HL-60 (cell line): ENCODE results near the gene RAB11FIP3.

Experiments
- DNase-seq, 2 experiments: peaks; one replicate each; pipeline ENCODE4 v3.0.0-alpha.2; 2010 to 2020; ENCODE audit warnings: low read depth in 1 of 2, low spot score in 1 of 2
- H3K27ac ChIP-seq: fragments of 250-450 bp; sonication (Bioruptor Pico); replicated peaks from 2 replicates; pipeline ENCODE4 v1.5.1; 2020; ENCODE audit warnings: mild to moderate bottlenecking, moderate library complexity
- H3K27me3 ChIP-seq: fragments of 250-450 bp; sonication (Bioruptor Pico); 2 replicates; pipeline ENCODE4 v1.5.1; 2021; ENCODE audit warnings: mild to moderate bottlenecking, moderate library complexity; ENCODE audit not compliant: insufficient read depth, poor library complexity, severe bottlenecking
- H3K4me3 ChIP-seq: replicated peaks from 2 replicates; pipeline ENCODE4 v1.5.1; 2011; ENCODE audit warnings: mild to moderate bottlenecking, control low read depth, low read length; ENCODE audit not compliant: insufficient read depth
- GABPA ChIP-seq: IDR thresholded peaks from 2 replicates; pipeline ENCODE4 v1.6.1; 2012; ENCODE audit warnings: low read depth
- POLR2AphosphoS5 ChIP-seq: IDR thresholded peaks from 2 replicates; pipeline ENCODE4 v1.6.1; 2012; ENCODE audit warnings: low read depth
- SPI1 ChIP-seq: IDR thresholded peaks from 2 replicates; pipeline ENCODE4 v1.6.1; 2012; ENCODE audit warnings: low read depth, mild to moderate bottlenecking, borderline replicate concordance
- TF ChIP-seq, protein P1 (sequence below): IDR thresholded peaks from one replicate; pipeline ENCODE4 v1.5.1; 2011; ENCODE audit warnings: low read length, control low read depth, inconsistent platforms; ENCODE audit not compliant: insufficient read depth
- TF ChIP-seq, protein P2 (sequence below): IDR thresholded peaks from 2 replicates; pipeline ENCODE4 v1.6.1; 2012; ENCODE audit warnings: low read depth; ENCODE audit not compliant: insufficient replicate concordance

Gene RAB11FIP3

DNA sequence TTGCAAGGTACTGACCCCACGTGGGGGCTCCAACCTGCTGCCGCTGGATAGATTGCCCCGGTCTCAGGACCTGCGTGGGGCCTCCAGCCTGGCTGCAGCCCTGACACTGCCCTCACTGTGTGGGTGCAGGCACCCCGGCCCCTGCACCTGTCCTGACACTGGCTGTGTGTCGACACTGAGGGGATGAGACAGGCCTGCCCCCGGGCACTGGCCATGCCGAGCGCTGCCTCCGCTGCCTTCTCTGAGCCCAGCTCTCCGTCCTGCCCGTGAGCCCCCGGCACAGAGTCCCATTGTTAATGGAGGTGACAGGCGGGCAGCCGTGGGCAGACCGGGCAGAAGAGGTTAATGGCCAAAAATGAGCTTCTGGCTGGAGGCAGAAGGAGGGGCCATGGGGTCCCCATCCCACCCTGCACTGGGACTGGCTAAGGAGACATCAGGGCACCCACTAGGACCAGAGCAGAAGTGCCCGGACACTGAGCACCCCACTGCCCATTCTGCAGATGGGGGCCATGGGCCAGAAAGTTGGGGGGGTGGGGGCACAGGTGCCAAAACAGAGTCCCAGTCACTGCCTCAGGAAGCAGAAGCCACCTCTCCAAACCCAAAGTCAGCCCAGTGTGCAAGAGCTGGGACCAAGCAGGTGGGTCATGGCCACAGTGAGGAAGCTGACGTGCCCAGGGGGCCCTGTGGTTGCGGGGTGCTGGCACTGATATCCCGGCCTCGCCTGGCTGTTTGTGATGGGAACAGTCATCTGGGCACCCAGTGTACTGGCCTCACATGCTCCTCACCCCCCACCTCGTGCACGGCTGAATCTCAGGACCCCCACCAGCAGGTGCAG is 132.2 kb downstream of the RAB11FIP3 start:
- Histone ChIP-seq H3K4me3 (no peak overlapping the region), H3K27ac (no peak overlapping the region; the same call in 1 of the 2 replicates), H3K27me3 (peaks cover 22% of the 10 kb centered on the region)
- TF ChIP-seq GABPA = no peak
- TF ChIP-seq, protein P1, sequence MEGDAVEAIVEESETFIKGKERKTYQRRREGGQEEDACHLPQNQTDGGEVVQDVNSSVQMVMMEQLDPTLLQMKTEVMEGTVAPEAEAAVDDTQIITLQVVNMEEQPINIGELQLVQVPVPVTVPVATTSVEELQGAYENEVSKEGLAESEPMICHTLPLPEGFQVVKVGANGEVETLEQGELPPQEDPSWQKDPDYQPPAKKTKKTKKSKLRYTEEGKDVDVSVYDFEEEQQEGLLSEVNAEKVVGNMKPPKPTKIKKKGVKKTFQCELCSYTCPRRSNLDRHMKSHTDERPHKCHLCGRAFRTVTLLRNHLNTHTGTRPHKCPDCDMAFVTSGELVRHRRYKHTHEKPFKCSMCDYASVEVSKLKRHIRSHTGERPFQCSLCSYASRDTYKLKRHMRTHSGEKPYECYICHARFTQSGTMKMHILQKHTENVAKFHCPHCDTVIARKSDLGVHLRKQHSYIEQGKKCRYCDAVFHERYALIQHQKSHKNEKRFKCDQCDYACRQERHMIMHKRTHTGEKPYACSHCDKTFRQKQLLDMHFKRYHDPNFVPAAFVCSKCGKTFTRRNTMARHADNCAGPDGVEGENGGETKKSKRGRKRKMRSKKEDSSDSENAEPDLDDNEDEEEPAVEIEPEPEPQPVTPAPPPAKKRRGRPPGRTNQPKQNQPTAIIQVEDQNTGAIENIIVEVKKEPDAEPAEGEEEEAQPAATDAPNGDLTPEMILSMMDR = no peak
- TF ChIP-seq, protein P2, sequence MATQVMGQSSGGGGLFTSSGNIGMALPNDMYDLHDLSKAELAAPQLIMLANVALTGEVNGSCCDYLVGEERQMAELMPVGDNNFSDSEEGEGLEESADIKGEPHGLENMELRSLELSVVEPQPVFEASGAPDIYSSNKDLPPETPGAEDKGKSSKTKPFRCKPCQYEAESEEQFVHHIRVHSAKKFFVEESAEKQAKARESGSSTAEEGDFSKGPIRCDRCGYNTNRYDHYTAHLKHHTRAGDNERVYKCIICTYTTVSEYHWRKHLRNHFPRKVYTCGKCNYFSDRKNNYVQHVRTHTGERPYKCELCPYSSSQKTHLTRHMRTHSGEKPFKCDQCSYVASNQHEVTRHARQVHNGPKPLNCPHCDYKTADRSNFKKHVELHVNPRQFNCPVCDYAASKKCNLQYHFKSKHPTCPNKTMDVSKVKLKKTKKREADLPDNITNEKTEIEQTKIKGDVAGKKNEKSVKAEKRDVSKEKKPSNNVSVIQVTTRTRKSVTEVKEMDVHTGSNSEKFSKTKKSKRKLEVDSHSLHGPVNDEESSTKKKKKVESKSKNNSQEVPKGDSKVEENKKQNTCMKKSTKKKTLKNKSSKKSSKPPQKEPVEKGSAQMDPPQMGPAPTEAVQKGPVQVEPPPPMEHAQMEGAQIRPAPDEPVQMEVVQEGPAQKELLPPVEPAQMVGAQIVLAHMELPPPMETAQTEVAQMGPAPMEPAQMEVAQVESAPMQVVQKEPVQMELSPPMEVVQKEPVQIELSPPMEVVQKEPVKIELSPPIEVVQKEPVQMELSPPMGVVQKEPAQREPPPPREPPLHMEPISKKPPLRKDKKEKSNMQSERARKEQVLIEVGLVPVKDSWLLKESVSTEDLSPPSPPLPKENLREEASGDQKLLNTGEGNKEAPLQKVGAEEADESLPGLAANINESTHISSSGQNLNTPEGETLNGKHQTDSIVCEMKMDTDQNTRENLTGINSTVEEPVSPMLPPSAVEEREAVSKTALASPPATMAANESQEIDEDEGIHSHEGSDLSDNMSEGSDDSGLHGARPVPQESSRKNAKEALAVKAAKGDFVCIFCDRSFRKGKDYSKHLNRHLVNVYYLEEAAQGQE = no peak
- no peak for TF ChIP-seq SPI1
- no peak for TF ChIP-seq POLR2AphosphoS5
- peak in 1 of 2 experiments; percentile 25 for DNase-seq

DNA sequence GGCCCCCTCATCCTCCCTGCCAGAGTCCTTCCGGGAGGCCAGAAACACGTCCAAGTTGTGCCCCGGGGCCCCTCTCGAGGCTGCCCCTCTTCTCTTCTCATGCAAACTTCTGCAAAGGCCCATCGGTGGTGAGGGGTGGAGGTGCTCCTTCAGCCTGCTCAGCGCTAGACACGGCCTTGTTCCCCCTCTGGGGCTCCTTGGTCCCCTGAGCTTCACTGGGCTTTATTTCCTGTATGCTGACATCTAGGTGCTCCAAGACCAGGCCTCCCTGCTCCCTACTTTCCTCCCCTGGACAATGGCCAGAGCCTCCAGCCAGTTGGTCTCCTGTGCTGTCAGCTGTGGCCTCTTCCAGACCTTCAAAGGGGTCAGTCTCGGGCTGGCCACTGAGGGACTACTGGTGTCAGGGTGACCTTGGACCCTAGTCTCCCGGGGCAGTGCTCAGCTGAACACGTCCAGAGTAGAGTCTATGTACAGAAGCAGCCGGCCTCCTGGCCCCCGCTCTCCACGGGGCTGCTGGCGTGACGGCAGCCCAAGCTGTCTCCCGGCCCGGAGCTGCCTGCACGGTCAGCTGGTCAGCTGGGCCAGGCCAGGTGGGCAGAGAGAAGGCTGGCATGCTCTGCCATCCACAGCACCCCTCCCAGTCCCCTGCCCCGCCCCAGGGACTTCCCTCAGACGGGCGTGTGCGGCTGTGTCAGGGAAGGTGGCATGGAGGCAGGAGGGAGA is 133.0 kb downstream of the RAB11FIP3 start:
- Histone ChIP-seq H3K27ac (no peak overlapping the region; the same call in 1 of the 2 replicates), H3K4me3 (no peak overlapping the region), H3K27me3 (peaks cover 22% of the 10 kb centered on the region)
- peak in 1 of 2 experiments; percentile 40 for DNase-seq
- no peak for TF ChIP-seq SPI1
- TF ChIP-seq, protein P1 = no peak
- TF ChIP-seq POLR2AphosphoS5 = no peak
- no peak for TF ChIP-seq GABPA
- TF ChIP-seq, protein P2 = no peak

DNA sequence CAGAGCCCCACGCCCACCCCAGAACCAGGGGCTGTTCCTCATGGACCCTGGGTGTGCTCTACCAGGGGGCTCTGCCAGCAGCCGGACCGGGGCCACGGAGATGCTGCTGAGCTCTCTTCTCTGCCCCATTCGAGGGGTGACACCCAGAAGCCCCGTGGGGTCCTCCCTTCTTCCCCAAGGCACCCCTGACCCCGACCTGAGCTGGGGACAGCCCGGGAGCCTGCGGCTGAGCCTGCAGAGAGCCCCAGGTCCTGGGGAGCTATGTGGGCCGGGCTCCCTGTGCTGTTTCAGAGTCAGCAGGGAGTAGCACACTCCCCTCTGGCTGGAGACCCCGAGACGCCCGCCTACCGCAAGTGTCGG is 133.6 kb downstream of the RAB11FIP3 start:
- no peak for DNase-seq

More for the DNA sequence above, 133.6 kb downstream of the RAB11FIP3 start:
- TF ChIP-seq, protein P1 = no peak
- TF ChIP-seq, protein P2 = no peak
- TF ChIP-seq SPI1 (no peak), POLR2AphosphoS5 (no peak), GABPA (no peak)
- Histone ChIP-seq H3K4me3 (no peak overlapping the region), H3K27ac (no peak overlapping the region), H3K27me3 (peaks cover 22% of the 10 kb centered on the region)
